Right cardiac atrium (tissue), 5 donors: ENCODE data around the gene WDFY3. TPM values are rescaled to one million over a fixed set of nuclear protein-coding genes. Genes with fewer than 3 reads are reported as not detected.
"Not testable (repeated sequence)": the region's sequence is repeated elsewhere in the genome, so short reads cannot be mapped to it uniquely, and the experiment has no call there.

Experiments used
- ATAC-seq, 2 donors: fragments of 200-7000 bp; cut with Tn5 transposase; one replicate each; pipeline versions ENCODE4 v1.8.0 to v1.9.1; 2020; ENCODE audit warnings: moderate library complexity in 2 of 2, mild to moderate bottlenecking in 1 of 2
- DNase-seq, 3 donors: peaks; one replicate each; pipeline ENCODE4 v3.0.0-alpha.2; 2020
- H3K27ac ChIP-seq: one replicate; pipeline ENCODE4 v1.5.1; 2013; ENCODE audit warnings: mild to moderate bottlenecking, low read length, control low read depth, moderate library complexity
- H3K27me3 ChIP-seq: one replicate; pipeline ENCODE4 v1.6.1; 2013; ENCODE audit not compliant: control insufficient read depth, insufficient read depth
- H3K4me1 ChIP-seq: one replicate; pipeline ENCODE4 v1.6.1; 2013; ENCODE audit warnings: low read length; ENCODE audit not compliant: control insufficient read depth, insufficient read depth
- H3K4me3 ChIP-seq: one replicate; pipeline ENCODE4 v1.5.1; 2013; ENCODE audit warnings: low read length, control low read depth
- H3K9me3 ChIP-seq: one replicate; pipeline ENCODE4 v1.6.1; 2013; ENCODE audit warnings: low read length; ENCODE audit not compliant: control insufficient read depth
- WGBS: extraction: QIAGEN DNeasy Blood & Tissue Kit; methylation state at CpG from one replicate; pipeline ENCODE4 v1.1.7; 2013; 5-methylcytosine and 5-hydroxymethylcytosine counted together
- intact Hi-C, 4 donors: fragments of 100-400 bp; cut with DNase I; formaldehyde crosslinking; loops; one replicate each; pipeline versions ENCODE4 v1.11.0 to v1.14.0; 2022 to 2023
- polyA plus RNA-seq: library from polyadenylated mRNA; stranded (reverse); fragments of 200-250 nt; gene quantifications from one replicate; pipeline ENCODE4 v1.2.3, GENCODE V29; 2013
- total RNA-seq, 4 donors: library from RNA; stranded (reverse); fragmentation: NEBNext Ultra II Directional; extraction: Animal tissue kit (Norgen Biotek cat#: 25700); gene quantifications; one replicate each; pipeline ENCODE4 v1.2.1, GENCODE V29; 2021
- donor health status: healthy with polysubstance abuse.
- donor health status: DM: no; HTN: yes; CAD: no.
- donor health status: DM: no; HTN: no; CAD: no.
- donor health status: DM: no; HTN: yes; CAD: no; lungs with severe emphysema.
- donor health status: DM: yes; HTN: yes; CAD: no.

Gene WDFY3
- total and polyA plus RNA-seq, 5 donors, result 6.7 to 50.2 (median 46.5) TPM

- H3K4me3 ChIP-seq, result no peak overlapping the region
- H3K9me3 ChIP-seq, result no peaks in the 10 kb centered on the region
- ATAC-seq, result no peak
- intact Hi-C loops, result no loop called here
- no peaks in the 10 kb centered on the region for H3K4me1 ChIP-seq
- H3K27ac ChIP-seq, result no peak overlapping the region
- WGBS, result 87% methylated on average over 5 of the region's 5 CpGs
- DNase-seq, result no peak
- no peaks in the 10 kb centered on the region for H3K27me3 ChIP-seq
These were observed 152.3 kb downstream of the WDFY3 start for GRCh38 chr4:84814094-84814750.

GRCh38 chr4:84809946-84810345, 156.5 kb downstream of the WDFY3 start:
- Histone ChIP-seq H3K27me3 (no peaks in the 10 kb centered on the region), H3K4me3 (no peak overlapping the region), H3K9me3 (no peaks in the 10 kb centered on the region), H3K27ac (no peak overlapping the region), H3K4me1 (no peaks in the 10 kb centered on the region)
- DNase-seq (no peak), ATAC-seq (peak in 1 of 2 donors; percentile 65)
- 69% methylated on average over 9 of the region's 9 CpGs for WGBS
- intact Hi-C loops, result no loop called here

GRCh38 chr4:84808332-84808731, 158.2 kb downstream of the WDFY3 start:
- H3K27me3 ChIP-seq, result no peaks in the 10 kb centered on the region
- H3K9me3 ChIP-seq, result no peaks in the 10 kb centered on the region
- no peak for DNase-seq
- no peak overlapping the region for H3K27ac ChIP-seq
- WGBS, result 85% methylated on average over 2 of the region's 2 CpGs
- intact Hi-C loops, result no loop called here
- no peaks in the 10 kb centered on the region for H3K4me1 ChIP-seq
- H3K4me3 ChIP-seq, result no peak overlapping the region
- no peak for ATAC-seq

GRCh38 chr4:84806541-84806940, 159.9 kb downstream of the WDFY3 start:
- intact Hi-C loops, H3K4me3 ChIP-seq, H3K27ac ChIP-seq, ATAC-seq, H3K9me3 ChIP-seq, DNase-seq, H3K27me3 ChIP-seq, H3K4me1 ChIP-seq: not testable (repeated sequence)
- 97% methylated on average over 11 of the region's 11 CpGs for WGBS

GRCh38 chr4:84804136-84804535, 162.4 kb downstream of the WDFY3 start:
- Histone ChIP-seq H3K27ac (no peak overlapping the region), H3K9me3 (no peaks in the 10 kb centered on the region), H3K27me3 (no peaks in the 10 kb centered on the region), H3K4me3 (no peak overlapping the region), H3K4me1 (no peaks in the 10 kb centered on the region)
- intact Hi-C loops, result no loop called here
- ATAC-seq (peak; percentile 28 to 59), DNase-seq (no peak)
- WGBS, result 53% methylated on average over 4 of the region's 4 CpGs

GRCh38 chr4:84803720-84804119, 162.8 kb downstream of the WDFY3 start:
- Histone ChIP-seq H3K27ac (no peak overlapping the region), H3K4me3 (no peak overlapping the region), H3K27me3 (no peaks in the 10 kb centered on the region), H3K9me3 (no peaks in the 10 kb centered on the region), H3K4me1 (no peaks in the 10 kb centered on the region)
- intact Hi-C loops, result no loop called here
- DNase-seq (no peak), ATAC-seq (no peak)
- WGBS, result 94% methylated on average over 1 of the region's 1 CpG

- Histone ChIP-seq H3K27me3 (no peaks in the 10 kb centered on the region), H3K9me3 (no peaks in the 10 kb centered on the region), H3K27ac (no peak overlapping the region), H3K4me1 (no peaks in the 10 kb centered on the region), H3K4me3 (no peak overlapping the region)
- 88% methylated on average over 2 of the region's 2 CpGs for WGBS
- DNase-seq (no peak), ATAC-seq (no peak)
- intact Hi-C loops, result no loop called here
These were observed 163.4 kb downstream of the WDFY3 start for GRCh38 chr4:84803116-84803515.

- Histone ChIP-seq H3K4me1 (no peaks in the 10 kb centered on the region), H3K27ac (no peak overlapping the region), H3K27me3 (no peaks in the 10 kb centered on the region), H3K4me3 (no peak overlapping the region), H3K9me3 (no peaks in the 10 kb centered on the region)
- DNase-seq, result no peak
- no peak for ATAC-seq
- intact Hi-C loops, result no loop called here
These were observed 166.2 kb downstream of the WDFY3 start for GRCh38 chr4:84800256-84800655.

GRCh38 chr4:84799318-84799717, 167.2 kb downstream of the WDFY3 start:
- intact Hi-C loops, result no loop called here
- DNase-seq (no peak), ATAC-seq (no peak)
- H3K27me3 ChIP-seq, result no peaks in the 10 kb centered on the region
- H3K4me3 ChIP-seq, result no peak overlapping the region
- no peak overlapping the region for H3K27ac ChIP-seq
- no peaks in the 10 kb centered on the region for H3K4me1 ChIP-seq
- no peaks in the 10 kb centered on the region for H3K9me3 ChIP-seq
- 81% methylated on average over 3 of the region's 3 CpGs for WGBS

GRCh38 chr4:84796394-84796793, 170.1 kb downstream of the WDFY3 start:
- intact Hi-C loops, result no loop called here
- WGBS, result 74% methylated on average over 3 of the region's 3 CpGs
- ATAC-seq, result no peak

GRCh38 chr4:84792366-84793301, 173.9 kb downstream of the WDFY3 start:
- WGBS, result 81% methylated on average over 4 of the region's 4 CpGs
- intact Hi-C loops, result no loop called here
- no peak overlapping the region for H3K27ac ChIP-seq
- H3K4me1 ChIP-seq, result no peaks in the 10 kb centered on the region
- no peaks in the 10 kb centered on the region for H3K27me3 ChIP-seq
- no peaks in the 10 kb centered on the region for H3K9me3 ChIP-seq
- no peak for DNase-seq
- ATAC-seq, result no peak
- no peak overlapping the region for H3K4me3 ChIP-seq

More at GRCh38 chr4:84796394-84796793, 170.1 kb downstream of the WDFY3 start:
- Histone ChIP-seq H3K9me3 (no peaks in the 10 kb centered on the region), H3K27ac (no peak overlapping the region), H3K4me3 (no peak overlapping the region), H3K4me1 (no peaks in the 10 kb centered on the region), H3K27me3 (no peaks in the 10 kb centered on the region)
- no peak for DNase-seq
